ENCODE measurements around the gene DNAJC21. TPM values are rescaled to one million over a fixed set of nuclear protein-coding genes. Genes with fewer than 3 reads are reported as not detected.

Gene DNAJC21
- total RNA-seq, 1 experiment from 2014 or later: 54.5 TPM

- no peak for ATAC-seq
These were observed 30.3 kb upstream of the DNAJC21 start for GRCh38 chr5:34899066-34899465.

DNA sequence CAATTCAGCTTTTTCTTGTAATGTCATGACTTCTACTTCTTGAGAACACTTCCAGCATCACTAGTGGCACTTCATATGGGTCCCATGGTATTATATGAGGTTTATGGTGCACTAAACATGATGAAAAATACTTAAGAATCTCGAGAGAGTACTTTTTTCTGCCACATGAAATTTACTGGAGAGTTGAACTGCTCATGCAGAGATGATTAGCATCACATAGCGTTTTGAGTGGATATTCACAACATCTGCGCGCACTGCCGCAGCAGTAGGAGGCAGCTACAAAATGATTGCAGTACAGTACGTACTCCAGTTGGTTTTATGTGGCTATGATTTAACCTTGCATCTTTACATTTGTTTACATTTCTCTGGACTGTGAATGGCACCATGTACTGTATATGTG is 28.7 kb upstream of the DNAJC21 start:
- no peak for TF ChIP-seq POLR2AphosphoS5 (IDR thresholded peaks at IDR 0.05; ENCODE audit: low read depth, low read length)
- no peak for TF ChIP-seq SIN3A (IDR thresholded peaks at IDR 0.05; ENCODE audit: borderline replicate concordance, insufficient read depth, low read depth, low read length)
- TF ChIP-seq CTCF (IDR thresholded peaks at IDR 0.05): no peak
- no peak for TF ChIP-seq REST (IDR thresholded peaks at IDR 0.05; ENCODE audit: insufficient read depth in 1 of 2, low read depth in 2 of 2, low read length in 1 of 2)
- no peak for TF ChIP-seq TCF7L2 (IDR thresholded peaks at IDR 0.05; ENCODE audit: low read depth, low read length)
- CTCF ChIA-PET: no interaction called here
- in situ Hi-C loops (cut with HindIII; ENCODE audit: low pct_unique_long_range_greater_than_20kb, low sequenced_read_pairs) (no loop called here), intact Hi-C loops (cut with micrococcal nuclease; ENCODE audit: unreplicated experiment) (no loop called here)
- DNase-seq (ENCODE audit: low read depth, low spot score) (no peak), ATAC-seq (no peak)
- no peak overlapping the region for H3K27ac ChIP-seq (ENCODE audit: low read length)
- H3K9me3 ChIP-seq (ENCODE audit: control insufficient read depth, insufficient read depth, low read depth, low read length): no peaks in the 10 kb centered on the region
- H3K4me1 ChIP-seq (ENCODE audit: control insufficient read depth, insufficient read depth, low read length): no peaks in the 10 kb centered on the region
- no peaks in the 10 kb centered on the region for H3K36me3 ChIP-seq (ENCODE audit: control insufficient read depth, insufficient read depth, low read length)
- POLR2A ChIA-PET: no interaction called here
- H3K27me3 ChIP-seq (ENCODE audit: control insufficient read depth, insufficient read depth, low read length): no peaks in the 10 kb centered on the region
- no TSS peak for BruUV-seq (replicated peaks)
- no peak overlapping the region for H3K4me3 ChIP-seq (ENCODE audit: low read depth in 2 of 2, low read length in 2 of 2)

More at GRCh38 chr5:34899066-34899465, 30.3 kb upstream of the DNAJC21 start:
- no peak overlapping the region for H3K27ac ChIP-seq (ENCODE audit: low read length)
- no peaks in the 10 kb centered on the region for H3K36me3 ChIP-seq (ENCODE audit: control insufficient read depth, insufficient read depth, low read length)
- CTCF ChIA-PET: no interaction called here
- H3K27me3 ChIP-seq (ENCODE audit: control insufficient read depth, insufficient read depth, low read length): no peaks in the 10 kb centered on the region
- in situ Hi-C loops (cut with HindIII; ENCODE audit: low pct_unique_long_range_greater_than_20kb, low sequenced_read_pairs): no loop called here
- TF ChIP-seq CTCF (IDR thresholded peaks at IDR 0.05): no peak
- TF ChIP-seq SIN3A (IDR thresholded peaks at IDR 0.05; ENCODE audit: borderline replicate concordance, insufficient read depth, low read depth, low read length): no peak
- no peak for TF ChIP-seq TCF7L2 (IDR thresholded peaks at IDR 0.05; ENCODE audit: low read depth, low read length)
- TF ChIP-seq REST (IDR thresholded peaks at IDR 0.05; ENCODE audit: insufficient read depth in 1 of 2, low read depth in 2 of 2, low read length in 1 of 2): no peak
- TF ChIP-seq POLR2AphosphoS5 (IDR thresholded peaks at IDR 0.05; ENCODE audit: low read depth, low read length): no peak
- POLR2A ChIA-PET: no interaction called here
- intact Hi-C loops (cut with micrococcal nuclease; ENCODE audit: unreplicated experiment): loop anchor here (10.0 kb wide), 1 partner anchor 244 kb away; the partner anchor contains the start of gene RAI14
- no peaks in the 10 kb centered on the region for H3K4me1 ChIP-seq (ENCODE audit: control insufficient read depth, insufficient read depth, low read length)
- no peak overlapping the region for H3K4me3 ChIP-seq (ENCODE audit: low read depth in 2 of 2, low read length in 2 of 2)
- BruUV-seq (replicated peaks): no TSS peak
- H3K9me3 ChIP-seq (ENCODE audit: control insufficient read depth, insufficient read depth, low read depth, low read length): no peaks in the 10 kb centered on the region
- DNase-seq (ENCODE audit: low read depth, low spot score): no peak
